Fibroblast of lung (primary cell): ENCODE measurements around the gene OTOG. TPM values are rescaled to one million over a fixed set of nuclear protein-coding genes. Genes with fewer than 3 reads are reported as not detected.
"Not testable (repeated sequence)": the region's sequence is repeated elsewhere in the genome, so short reads cannot be mapped to it uniquely, and the experiment has no call there.

Experiments
- DNase-seq, 2 donors: peaks; one replicate each; pipeline versions ENCODE4 v3.0.0 to v3.0.0-alpha.2; 2010; ENCODE audit warnings: low read depth in 2 of 2
- H2AFZ ChIP-seq: 2 replicates; pipeline ENCODE4 v1.5.1; 2012; ENCODE audit warnings: low read length, control low read depth, inconsistent platforms
- H3K27ac ChIP-seq: 2 replicates; pipeline ENCODE4 v1.5.1; 2011; ENCODE audit warnings: low read length, control low read depth; ENCODE audit not compliant: insufficient read depth
- H3K27me3 ChIP-seq: 2 replicates; pipeline ENCODE4 v1.5.1; 2011; ENCODE audit warnings: mild to moderate bottlenecking, low read length; ENCODE audit not compliant: control insufficient read depth, insufficient read depth
- H3K36me3 ChIP-seq: 2 replicates; pipeline ENCODE4 v1.5.1; 2011; ENCODE audit warnings: low read length; ENCODE audit not compliant: control insufficient read depth, insufficient read depth
- H3K4me1 ChIP-seq: 2 replicates; pipeline ENCODE4 v1.5.1; 2011; ENCODE audit warnings: low read length; ENCODE audit not compliant: control insufficient read depth, insufficient read depth; ENCODE audit errors: extremely low read depth
- H3K4me2 ChIP-seq: 2 replicates; pipeline ENCODE4 v1.5.1; 2011; ENCODE audit warnings: low read length, control low read depth; ENCODE audit not compliant: insufficient read depth; ENCODE audit errors: extremely low read depth
- H3K4me3 ChIP-seq, 4 experiments: fragments of 200-600 bp in 1 of 4; sonication (generic) in 1 of 4; replicated peaks in 1 of 4; 2 replicates each; pipeline ENCODE4 v1.5.1; 2011 to 2016; ENCODE audit warnings: low read length in 4 of 4, low read depth in 3 of 4, mild to moderate bottlenecking in 3 of 4, control low read depth in 2 of 4, inconsistent platforms in 1 of 4, mixed read lengths in 1 of 4; ENCODE audit not compliant: insufficient read depth in 1 of 4; ENCODE audit errors: control extremely low read depth in 1 of 4
- H3K79me2 ChIP-seq: 2 replicates; pipeline ENCODE4 v1.5.1; 2012; ENCODE audit warnings: mild to moderate bottlenecking, low read length, inconsistent platforms; ENCODE audit not compliant: control insufficient read depth, insufficient read depth
- H3K9ac ChIP-seq: 2 replicates; pipeline ENCODE4 v1.5.1; 2011; ENCODE audit warnings: mild to moderate bottlenecking, low read length, control low read depth; ENCODE audit not compliant: insufficient read depth
- H3K9me3 ChIP-seq: 2 replicates; pipeline ENCODE4 v1.5.1; 2012; ENCODE audit warnings: low read depth, low read length; ENCODE audit not compliant: control insufficient read depth, insufficient read depth
- H4K20me1 ChIP-seq: 2 replicates; pipeline ENCODE4 v1.5.1; 2011; ENCODE audit warnings: low read length; ENCODE audit not compliant: control insufficient read depth, insufficient read depth; ENCODE audit errors: extremely low read depth
- CTCF ChIP-seq, 2 donors: IDR thresholded peaks in 1 of 2; conservative IDR thresholded peaks in 1 of 2; 1 replicate in 1 of 2; 2 replicates in 1 of 2; pipeline ENCODE4 v1.5.1; 2011 to 2012; ENCODE audit warnings: low read length in 2 of 2, control low read depth in 1 of 2, inconsistent platforms in 1 of 2, low read depth in 1 of 2, mild to moderate bottlenecking in 1 of 2
- EZH2 ChIP-seq: IDR thresholded peaks from 2 replicates; pipeline ENCODE4 v1.5.1; 2012; ENCODE audit warnings: low read length, control low read depth, mild to moderate bottlenecking; ENCODE audit errors: missing control alignments
- polyA plus RNA-seq, 2 donors: library from polyadenylated mRNA; depleted of rRNA in 1 of 2; stranded (reverse) in 1 of 2; unstranded in 1 of 2; fragments of >200 nt; gene quantifications; 2 replicates each; pipeline ENCODE4 v1.2.1, GENCODE V29; 2011 to 2012; ENCODE audit warnings: missing spikeins in 1 of 2
- total RNA-seq: library from RNA; depleted of rRNA; stranded (reverse); fragments of >200 nt; gene quantifications from 2 replicates; pipeline ENCODE4 v1.2.1, GENCODE V29; 2014

Gene OTOG
- total and polyA plus RNA-seq, 2 donors (not counting 1 experiment from before 2014, with no cell fraction given): not detected

DNA sequence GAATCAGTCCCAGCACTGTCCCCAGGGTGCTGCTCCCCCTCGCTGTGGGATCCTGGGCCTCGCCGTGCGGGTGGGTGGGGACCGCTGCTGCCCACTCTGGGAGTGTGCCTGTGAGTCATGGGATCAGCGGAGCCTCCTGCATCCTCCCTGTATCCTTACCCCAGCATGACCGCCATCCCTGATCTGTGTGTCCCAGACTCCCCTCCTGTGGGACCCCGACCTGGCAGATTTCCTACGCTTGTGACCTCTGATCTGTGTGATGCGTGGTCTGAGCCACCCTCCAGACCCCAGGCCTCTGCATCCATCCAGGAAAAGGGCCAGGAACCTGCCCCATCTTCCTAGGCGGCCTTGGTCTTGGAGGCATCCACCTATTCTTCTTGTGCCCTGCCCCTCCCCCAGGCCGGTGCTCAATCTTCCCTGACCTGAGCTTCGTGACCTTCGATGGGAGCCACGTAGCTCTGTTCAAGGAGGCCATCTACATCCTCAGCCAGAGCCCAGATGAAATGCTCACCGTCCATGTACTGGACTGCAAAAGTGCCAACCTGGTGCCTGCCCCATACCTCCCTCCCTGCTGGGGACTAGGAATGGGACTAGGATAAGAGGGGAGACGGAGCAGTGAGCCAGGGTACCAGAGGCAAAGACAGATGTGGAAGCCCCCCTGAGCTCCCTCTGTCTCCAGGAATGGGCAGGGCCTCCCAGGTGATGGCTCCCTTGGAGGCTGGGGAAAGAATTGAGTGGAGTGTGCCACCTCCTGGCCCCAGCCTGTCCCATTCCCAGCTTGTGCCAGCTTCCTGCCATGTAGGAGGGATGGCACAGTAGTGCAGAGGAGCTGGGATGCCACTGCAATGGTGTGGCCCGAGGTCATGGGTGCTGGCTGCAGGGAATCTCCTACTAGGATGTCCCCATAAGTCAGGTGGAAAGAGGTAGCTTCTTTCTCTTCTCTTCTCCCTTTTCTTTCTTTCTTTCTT, 65.4 kb downstream of the OTOG start:
- no peaks in the 10 kb centered on the region for H3K27me3 ChIP-seq
- H3K79me2 ChIP-seq: no peaks in the 10 kb centered on the region
- no peaks in the 10 kb centered on the region for H3K9me3 ChIP-seq
- no peak overlapping the region for H3K9ac ChIP-seq
- H3K36me3 ChIP-seq: no peaks in the 10 kb centered on the region
- H3K4me1 ChIP-seq: no peaks in the 10 kb centered on the region
- no peak overlapping the region for H3K4me3 ChIP-seq
- DNase-seq: no peak
- H3K27ac ChIP-seq: no peak overlapping the region
- no peak for TF ChIP-seq CTCF (conservative IDR thresholded peaks at IDR 0.05 in 1 of 2, IDR thresholded peaks at IDR 0.05 in 1 of 2; ENCODE audit: low read depth in 1 of 2, low read length in 2 of 2)
- no peak for TF ChIP-seq EZH2
- H2AFZ ChIP-seq: no peak overlapping the region
- H3K4me2 ChIP-seq: no peak overlapping the region
- no peaks in the 10 kb centered on the region for H4K20me1 ChIP-seq

GRCh38 chr11:17613428-17613962, 66.4 kb downstream of the OTOG start:
- no peaks in the 10 kb centered on the region for H3K4me1 ChIP-seq
- no peak overlapping the region for H3K4me2 ChIP-seq
- no peak for DNase-seq
- no peaks in the 10 kb centered on the region for H3K79me2 ChIP-seq
- H3K27ac ChIP-seq: no peak overlapping the region
- H3K9ac ChIP-seq: no peak overlapping the region
- no peaks in the 10 kb centered on the region for H4K20me1 ChIP-seq
- no peak overlapping the region for H3K4me3 ChIP-seq
- H2AFZ ChIP-seq: no peak overlapping the region
- H3K36me3 ChIP-seq: no peaks in the 10 kb centered on the region
- no peak for TF ChIP-seq CTCF (conservative IDR thresholded peaks at IDR 0.05 in 1 of 2, IDR thresholded peaks at IDR 0.05 in 1 of 2; ENCODE audit: low read depth in 1 of 2, low read length in 2 of 2)
- no peak for TF ChIP-seq EZH2
- no peaks in the 10 kb centered on the region for H3K27me3 ChIP-seq
- no peaks in the 10 kb centered on the region for H3K9me3 ChIP-seq

- no peak overlapping the region for H3K4me2 ChIP-seq
- no peak for DNase-seq
- no peak for TF ChIP-seq CTCF (conservative IDR thresholded peaks at IDR 0.05 in 1 of 2, IDR thresholded peaks at IDR 0.05 in 1 of 2; ENCODE audit: low read depth in 1 of 2, low read length in 2 of 2)
- no peak for TF ChIP-seq EZH2
- H2AFZ ChIP-seq: no peak overlapping the region
- H3K79me2 ChIP-seq: no peaks in the 10 kb centered on the region
- no peak overlapping the region for H3K4me3 ChIP-seq
- H3K27me3 ChIP-seq: no peaks in the 10 kb centered on the region
- no peaks in the 10 kb centered on the region for H3K9me3 ChIP-seq
- H4K20me1 ChIP-seq: no peaks in the 10 kb centered on the region
- H3K27ac ChIP-seq: no peak overlapping the region
- no peak overlapping the region for H3K9ac ChIP-seq
- no peaks in the 10 kb centered on the region for H3K36me3 ChIP-seq
- no peaks in the 10 kb centered on the region for H3K4me1 ChIP-seq
These were observed 66.9 kb downstream of the OTOG start for GRCh38 chr11:17613983-17614382.

- H3K9ac ChIP-seq, H3K9me3 ChIP-seq, H2AFZ ChIP-seq, H3K27me3 ChIP-seq, DNase-seq, H3K79me2 ChIP-seq, H3K4me2 ChIP-seq, H3K4me3 ChIP-seq, H3K4me1 ChIP-seq, H3K36me3 ChIP-seq, H3K27ac ChIP-seq, H4K20me1 ChIP-seq: not testable (repeated sequence)
These were observed 75.7 kb downstream of the OTOG start for GRCh38 chr11:17622711-17623110.
